Hypothalamus (tissue), 51 donors: ENCODE measurements around the gene KIF25.

ENCODE experiments used
- DNase-seq, 51 donors: peaks; one replicate each; lab custom pipeline; 2025; lab: John Stamatoyannopoulos, UW

KIF25 gene

GRCh38 chr6:168082860-168083513 is 85.5 kb downstream of the KIF25 start:
- DNase-seq = no peak

- DNase-seq = no peak
Measured at GRCh38 chr6:168083514-168083885, 86.0 kb downstream of the KIF25 start.

- DNase-seq = no peak
Measured at GRCh38 chr6:168084465-168085160, 87.1 kb downstream of the KIF25 start.

- DNase-seq = no peak
Measured at GRCh38 chr6:168086066-168086465, 88.6 kb downstream of the KIF25 start.

- DNase-seq = no peak
Measured at GRCh38 chr6:168086616-168087015, 89.1 kb downstream of the KIF25 start.

GRCh38 chr6:168087436-168088160 is 90.1 kb downstream of the KIF25 start:
- DNase-seq = no peak

- DNase-seq = peak in 5 of 51 donors; percentile 9 to 28 (median 10)
Measured at GRCh38 chr6:168088161-168089053, 90.9 kb downstream of the KIF25 start.

- no peak for DNase-seq
Measured at GRCh38 chr6:168089186-168090063, 92.0 kb downstream of the KIF25 start.

GRCh38 chr6:168090064-168090690 is 92.7 kb downstream of the KIF25 start:
- DNase-seq = no peak

- DNase-seq = no peak
Measured at GRCh38 chr6:168090706-168091105, 93.2 kb downstream of the KIF25 start.

GRCh38 chr6:168091381-168092264 is 94.2 kb downstream of the KIF25 start:
- DNase-seq = no peak

- DNase-seq = no peak
Measured at GRCh38 chr6:168092541-168092940, 95.1 kb downstream of the KIF25 start.

GRCh38 chr6:168093071-168093505 is 95.6 kb downstream of the KIF25 start:
- no peak for DNase-seq

- no peak for DNase-seq
Measured at GRCh38 chr6:168093634-168094033, 96.2 kb downstream of the KIF25 start.
